ENCODE data around the gene ASIC4. TPM values are rescaled to one million over a fixed set of nuclear protein-coding genes. Genes with fewer than 3 reads are reported as not detected.
A peak's percentile ranks its signal among the peaks of the same experiment; 100 is the strongest.

The ASIC4 gene
- total and polyA plus RNA-seq, 7 experiments from 2014 or later: 0.12 to 0.49 (median 0.17) TPM; not detected in 3

GRCh38 chr2:219562049-219563020 is 48.1 kb downstream of the ASIC4 start:
- no peaks in the 10 kb centered on the region for H3K9me3 Mint-ChIP-seq
- H3K27me3 Mint-ChIP-seq: peaks cover 2 to 43% (median 11%) of the 10 kb centered on the region in 5 donors
- no peaks in the 10 kb centered on the region for H3K4me1 Mint-ChIP-seq
- no peak overlapping the region for H3K4me3 Mint-ChIP-seq
- ChIA-PET POLR2A (no interaction called here), CTCF (interaction anchor here (0.6 to 1.6 kb wide), 2 partner anchors 21 to 644 kb away, joined by 3 to 10 read pairs; no protein-coding TSS in a partner anchor)
- no peak overlapping the region for H3K4me3 ChIP-seq (ENCODE audit: low read length)
- no peaks in the 10 kb centered on the region for H3K9me3 ChIP-seq (ENCODE audit: control insufficient read depth in 2 of 3, low read length in 3 of 3)
- no peaks in the 10 kb centered on the region for H3K36me3 ChIP-seq (ENCODE audit: control insufficient read depth in 2 of 3, insufficient read depth in 3 of 3, low read length in 3 of 3)
- intact Hi-C loops (cut with micrococcal nuclease): no loop called here
- H3K36me3 Mint-ChIP-seq: no peaks in the 10 kb centered on the region
- no peak overlapping the region for H3K27ac Mint-ChIP-seq
- H3K4me1 ChIP-seq (ENCODE audit: control insufficient read depth in 2 of 2, insufficient read depth in 2 of 2, low read length in 2 of 2): no peaks in the 10 kb centered on the region
- no peak overlapping the region for H3K27ac ChIP-seq (ENCODE audit: low read depth, low read length)
- H3K27me3 ChIP-seq (ENCODE audit: control insufficient read depth in 2 of 2, insufficient read depth in 2 of 2, low read length in 2 of 2): no peaks in the 10 kb centered on the region
- no peak for DNase-seq
- ATAC-seq: no peak

- Histone ChIP-seq H3K4me3 (ENCODE audit: low read length) (no peak overlapping the region), H3K27me3 (ENCODE audit: control insufficient read depth in 2 of 2, insufficient read depth in 2 of 2, low read length in 2 of 2) (no peaks in the 10 kb centered on the region), H3K36me3 (ENCODE audit: control insufficient read depth in 2 of 3, insufficient read depth in 3 of 3, low read length in 3 of 3) (no peaks in the 10 kb centered on the region), H3K4me1 (ENCODE audit: control insufficient read depth in 2 of 2, insufficient read depth in 2 of 2, low read length in 2 of 2) (no peaks in the 10 kb centered on the region), H3K9me3 (ENCODE audit: control insufficient read depth in 2 of 3, low read length in 3 of 3) (no peaks in the 10 kb centered on the region), H3K27ac (ENCODE audit: low read depth, low read length) (no peak overlapping the region)
- Mint-ChIP-seq H3K36me3 (no peaks in the 10 kb centered on the region), H3K4me1 (no peaks in the 10 kb centered on the region), H3K27me3 (peaks cover 4 to 48% (median 15%) of the 10 kb centered on the region in 5 donors), H3K9me3 (no peaks in the 10 kb centered on the region), H3K27ac (no peak overlapping the region), H3K4me3 (peak overlapping the region in 1 of 10 donors; percentile 65)
- CTCF ChIA-PET: interaction anchor here (0.6 kb wide), 1 partner anchor 645 kb away, joined by 3 read pairs; no protein-coding TSS in a partner anchor
- intact Hi-C loops (cut with micrococcal nuclease): no loop called here
- POLR2A ChIA-PET: no interaction called here
- ATAC-seq (no peak), DNase-seq (no peak)
Observed at GRCh38 chr2:219563271-219563928, 49.1 kb downstream of the ASIC4 start.

GRCh38 chr2:219565130-219566080 is 51.1 kb downstream of the ASIC4 start:
- no peak for DNase-seq
- intact Hi-C loops (cut with micrococcal nuclease): no loop called here
- H3K9me3 ChIP-seq (ENCODE audit: control insufficient read depth in 2 of 3, low read length in 3 of 3): no peaks in the 10 kb centered on the region
- H3K4me3 ChIP-seq (ENCODE audit: low read length): no peak overlapping the region
- H3K4me1 Mint-ChIP-seq: peaks cover 0 to 5% (median 0%) of the 10 kb centered on the region in 7 donors
- H3K27me3 Mint-ChIP-seq: peaks cover 6 to 44% (median 27%) of the 10 kb centered on the region in 5 donors
- no peaks in the 10 kb centered on the region for H3K4me1 ChIP-seq (ENCODE audit: control insufficient read depth in 2 of 2, insufficient read depth in 2 of 2, low read length in 2 of 2)
- H3K36me3 Mint-ChIP-seq: no peaks in the 10 kb centered on the region
- no peak overlapping the region for H3K4me3 Mint-ChIP-seq
- no peak overlapping the region for H3K27ac Mint-ChIP-seq
- H3K27ac ChIP-seq (ENCODE audit: low read depth, low read length): no peak overlapping the region
- no peaks in the 10 kb centered on the region for H3K9me3 Mint-ChIP-seq
- peaks cover 0 to 5% of the 10 kb centered on the region in 2 donors for H3K27me3 ChIP-seq (ENCODE audit: control insufficient read depth in 2 of 2, insufficient read depth in 2 of 2, low read length in 2 of 2)
- POLR2A ChIA-PET: no interaction called here
- CTCF ChIA-PET: no interaction called here
- no peaks in the 10 kb centered on the region for H3K36me3 ChIP-seq (ENCODE audit: control insufficient read depth in 2 of 3, insufficient read depth in 3 of 3, low read length in 3 of 3)
- no peak for ATAC-seq

- intact Hi-C loops (cut with micrococcal nuclease): no loop called here
- Mint-ChIP-seq H3K9me3 (no peaks in the 10 kb centered on the region), H3K4me3 (no peak overlapping the region), H3K36me3 (no peaks in the 10 kb centered on the region), H3K27me3 (peaks cover 7 to 44% (median 24%) of the 10 kb centered on the region in 5 donors), H3K4me1 (peaks cover 0 to 5% (median 0%) of the 10 kb centered on the region in 7 donors), H3K27ac (no peak overlapping the region)
- Histone ChIP-seq H3K27ac (ENCODE audit: low read depth, low read length) (no peak overlapping the region), H3K4me3 (ENCODE audit: low read length) (no peak overlapping the region), H3K9me3 (ENCODE audit: control insufficient read depth in 2 of 3, low read length in 3 of 3) (no peaks in the 10 kb centered on the region), H3K36me3 (ENCODE audit: control insufficient read depth in 2 of 3, insufficient read depth in 3 of 3, low read length in 3 of 3) (no peaks in the 10 kb centered on the region), H3K27me3 (ENCODE audit: control insufficient read depth in 2 of 2, insufficient read depth in 2 of 2, low read length in 2 of 2) (peaks cover 0 to 8% of the 10 kb centered on the region in 2 donors), H3K4me1 (ENCODE audit: control insufficient read depth in 2 of 2, insufficient read depth in 2 of 2, low read length in 2 of 2) (no peaks in the 10 kb centered on the region)
- ATAC-seq (peak; percentile 3), DNase-seq (no peak)
- ChIA-PET CTCF (no interaction called here), POLR2A (no interaction called here)
Observed at GRCh38 chr2:219566640-219567039, 52.4 kb downstream of the ASIC4 start.

- Histone ChIP-seq H3K27ac (ENCODE audit: low read depth, low read length) (no peak overlapping the region), H3K4me3 (ENCODE audit: low read length) (no peak overlapping the region), H3K36me3 (ENCODE audit: control insufficient read depth in 2 of 3, insufficient read depth in 3 of 3, low read length in 3 of 3) (no peaks in the 10 kb centered on the region), H3K4me1 (ENCODE audit: control insufficient read depth in 2 of 2, insufficient read depth in 2 of 2, low read length in 2 of 2) (no peaks in the 10 kb centered on the region), H3K9me3 (ENCODE audit: control insufficient read depth in 2 of 3, low read length in 3 of 3) (no peaks in the 10 kb centered on the region), H3K27me3 (ENCODE audit: control insufficient read depth in 2 of 2, insufficient read depth in 2 of 2, low read length in 2 of 2) (peaks cover 0 to 10% of the 10 kb centered on the region in 2 donors)
- H3K27ac Mint-ChIP-seq: no peak overlapping the region
- ChIA-PET POLR2A (no interaction called here), CTCF (no interaction called here)
- DNase-seq (no peak), ATAC-seq (peak; percentile 2)
- no peaks in the 10 kb centered on the region for H3K36me3 Mint-ChIP-seq
- H3K4me1 Mint-ChIP-seq: peaks cover 0 to 5% (median 0%) of the 10 kb centered on the region in 7 donors
- H3K9me3 Mint-ChIP-seq: no peaks in the 10 kb centered on the region
- H3K27me3 Mint-ChIP-seq: peaks cover 12 to 49% (median 28%) of the 10 kb centered on the region in 5 donors
- no peak overlapping the region for H3K4me3 Mint-ChIP-seq
- intact Hi-C loops (cut with micrococcal nuclease): no loop called here
Observed at GRCh38 chr2:219567131-219567530, 52.8 kb downstream of the ASIC4 start.

- POLR2A ChIA-PET: no interaction called here
Observed at GRCh38 chr2:219567791-219568361, 53.6 kb downstream of the ASIC4 start.

More at GRCh38 chr2:219567791-219568361, 53.6 kb downstream of the ASIC4 start:
- no peaks in the 10 kb centered on the region for H3K9me3 Mint-ChIP-seq
- H3K4me3 Mint-ChIP-seq: no peak overlapping the region
- peaks cover 13 to 48% (median 33%) of the 10 kb centered on the region in 5 donors for H3K27me3 Mint-ChIP-seq
- Histone ChIP-seq H3K27me3 (ENCODE audit: control insufficient read depth in 2 of 2, insufficient read depth in 2 of 2, low read length in 2 of 2) (peaks cover 0 to 10% of the 10 kb centered on the region in 2 donors), H3K4me1 (ENCODE audit: control insufficient read depth in 2 of 2, insufficient read depth in 2 of 2, low read length in 2 of 2) (no peaks in the 10 kb centered on the region), H3K36me3 (ENCODE audit: control insufficient read depth in 2 of 3, insufficient read depth in 3 of 3, low read length in 3 of 3) (no peaks in the 10 kb centered on the region), H3K9me3 (ENCODE audit: control insufficient read depth in 2 of 3, low read length in 3 of 3) (no peaks in the 10 kb centered on the region), H3K27ac (ENCODE audit: low read depth, low read length) (no peak overlapping the region), H3K4me3 (ENCODE audit: low read length) (no peak overlapping the region)
- ATAC-seq (no peak), DNase-seq (no peak)
- no peak overlapping the region for H3K27ac Mint-ChIP-seq
- CTCF ChIA-PET: no interaction called here
- H3K36me3 Mint-ChIP-seq: no peaks in the 10 kb centered on the region
- H3K4me1 Mint-ChIP-seq: peaks cover 0 to 5% (median 0%) of the 10 kb centered on the region in 7 donors
- intact Hi-C loops (cut with micrococcal nuclease): no loop called here

Data from naive thymus-derived CD4-positive, alpha-beta T cell (primary cell).